ENCODE data around the gene ZCCHC24.

DNA sequence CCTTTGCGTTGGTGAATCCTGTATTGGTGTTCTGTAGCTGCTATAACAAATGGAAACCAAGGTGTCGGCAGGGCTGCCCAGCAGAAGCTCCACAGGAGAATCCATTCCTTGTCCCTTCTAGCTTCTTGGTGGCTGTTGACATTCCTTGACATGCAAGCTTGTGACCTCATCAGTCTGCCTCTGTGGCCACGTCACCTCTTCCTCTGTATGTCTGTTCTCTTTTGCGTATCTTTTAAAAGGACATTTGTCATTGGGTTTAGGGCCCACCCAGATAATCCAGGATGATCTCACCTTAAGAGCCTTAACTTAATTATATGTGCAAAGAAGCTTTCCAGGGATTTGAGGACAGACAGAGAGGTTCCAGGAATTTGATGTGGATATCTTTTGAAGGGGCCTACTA, 15.3 kb upstream of the ZCCHC24 start:
- TF ChIP-seq, protein P1, sequence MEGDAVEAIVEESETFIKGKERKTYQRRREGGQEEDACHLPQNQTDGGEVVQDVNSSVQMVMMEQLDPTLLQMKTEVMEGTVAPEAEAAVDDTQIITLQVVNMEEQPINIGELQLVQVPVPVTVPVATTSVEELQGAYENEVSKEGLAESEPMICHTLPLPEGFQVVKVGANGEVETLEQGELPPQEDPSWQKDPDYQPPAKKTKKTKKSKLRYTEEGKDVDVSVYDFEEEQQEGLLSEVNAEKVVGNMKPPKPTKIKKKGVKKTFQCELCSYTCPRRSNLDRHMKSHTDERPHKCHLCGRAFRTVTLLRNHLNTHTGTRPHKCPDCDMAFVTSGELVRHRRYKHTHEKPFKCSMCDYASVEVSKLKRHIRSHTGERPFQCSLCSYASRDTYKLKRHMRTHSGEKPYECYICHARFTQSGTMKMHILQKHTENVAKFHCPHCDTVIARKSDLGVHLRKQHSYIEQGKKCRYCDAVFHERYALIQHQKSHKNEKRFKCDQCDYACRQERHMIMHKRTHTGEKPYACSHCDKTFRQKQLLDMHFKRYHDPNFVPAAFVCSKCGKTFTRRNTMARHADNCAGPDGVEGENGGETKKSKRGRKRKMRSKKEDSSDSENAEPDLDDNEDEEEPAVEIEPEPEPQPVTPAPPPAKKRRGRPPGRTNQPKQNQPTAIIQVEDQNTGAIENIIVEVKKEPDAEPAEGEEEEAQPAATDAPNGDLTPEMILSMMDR (IDR thresholded peaks at IDR 0.05) = no peak
- no peak for TF ChIP-seq POLR2AphosphoS5 (IDR thresholded peaks at IDR 0.05)

Measured in esophagus muscularis mucosa (tissue), 3 donors.